Measurements from ENCODE around the gene SP5.

SP5 gene

DNA sequence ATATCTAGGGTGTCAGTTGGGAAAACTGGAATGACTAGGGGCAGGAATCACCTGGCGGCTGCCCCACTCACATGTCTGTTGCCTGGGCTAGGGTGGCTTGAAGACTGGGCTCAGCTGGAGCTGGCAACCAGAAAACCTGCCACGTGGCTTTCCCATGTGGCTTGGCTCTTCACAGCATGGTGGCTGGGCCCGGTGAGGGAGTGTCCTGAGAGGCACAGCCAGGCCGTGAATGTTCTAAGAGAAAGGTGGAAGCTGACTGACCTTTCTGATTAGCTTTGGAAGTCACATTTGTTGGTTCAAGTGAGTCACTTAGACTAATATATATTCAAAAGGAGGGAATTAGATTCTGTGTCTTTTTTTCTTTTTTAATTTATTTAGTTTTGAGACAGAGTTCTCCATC is 22.7 kb downstream of the SP5 start:
- in situ Hi-C loops (cut with HindIII; ENCODE audit: low sequenced_read_pairs): no loop called here
- no peak for TF ChIP-seq CTCF (IDR thresholded peaks at IDR 0.05; ENCODE audit: low read depth, low read length)

DNA sequence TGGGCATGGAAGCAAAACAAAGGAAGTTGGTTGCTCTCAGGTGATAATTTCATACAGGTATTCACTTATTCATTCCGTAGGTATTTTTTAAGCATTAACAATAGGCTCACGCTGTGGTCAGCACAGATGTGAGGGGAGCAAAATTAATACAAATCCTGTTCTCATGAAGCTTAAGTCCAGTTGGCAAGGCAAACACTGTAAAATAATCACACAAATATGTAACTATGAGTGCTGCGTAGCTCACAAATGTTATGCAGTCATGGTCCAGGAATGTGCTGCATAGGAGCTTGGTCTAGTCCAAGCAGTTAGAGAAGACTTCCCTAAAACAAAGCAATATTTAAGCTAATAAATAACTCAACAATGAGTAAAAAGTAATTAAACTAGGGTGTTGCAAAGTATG is 23.9 kb downstream of the SP5 start:
- peak; percentile 88 for DNase-seq (ENCODE audit: low read depth, low spot score)
- no peak for TF ChIP-seq CTCF (IDR thresholded peaks at IDR 0.05; ENCODE audit: low read depth, low read length)
- H3K4me3 ChIP-seq (ENCODE audit: low read depth, low read length): no peak overlapping the region
- in situ Hi-C loops (cut with HindIII; ENCODE audit: low sequenced_read_pairs): no loop called here

More for the DNA sequence above, 22.7 kb downstream of the SP5 start:
- H3K4me3 ChIP-seq (ENCODE audit: low read depth, low read length): no peak overlapping the region
- DNase-seq (ENCODE audit: low read depth, low spot score): peak; percentile 33

DNA sequence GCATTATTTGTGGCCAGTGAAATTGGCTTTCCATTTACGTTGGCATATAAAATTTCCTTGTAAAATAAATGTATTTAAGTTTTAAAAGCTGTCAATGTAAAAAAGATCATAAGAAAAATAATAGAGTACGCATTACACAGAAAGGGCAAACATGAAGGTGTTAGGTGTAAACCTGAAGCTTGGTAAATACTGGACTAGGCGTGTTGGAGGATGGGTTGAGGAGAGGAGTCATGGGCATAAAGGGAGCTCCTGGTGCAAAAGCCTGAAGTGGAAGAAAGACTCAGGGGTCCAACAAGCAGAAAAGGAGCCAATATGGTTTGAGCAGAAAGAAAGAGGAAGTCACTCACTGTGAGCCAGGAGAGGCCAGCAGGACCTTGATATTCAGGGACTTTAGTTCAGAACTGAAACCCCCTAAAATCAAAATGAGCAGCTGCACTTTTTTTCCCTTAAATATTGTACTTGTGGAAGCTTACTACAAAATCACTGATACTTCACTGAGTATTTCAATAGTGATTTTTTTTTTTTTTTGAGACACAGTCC is 24.4 kb downstream of the SP5 start:
- DNase-seq (ENCODE audit: low read depth, low spot score): no peak
- TF ChIP-seq CTCF (IDR thresholded peaks at IDR 0.05; ENCODE audit: low read depth, low read length): no peak
- in situ Hi-C loops (cut with HindIII; ENCODE audit: low sequenced_read_pairs): no loop called here
- H3K4me3 ChIP-seq (ENCODE audit: low read depth, low read length): no peak overlapping the region

DNA sequence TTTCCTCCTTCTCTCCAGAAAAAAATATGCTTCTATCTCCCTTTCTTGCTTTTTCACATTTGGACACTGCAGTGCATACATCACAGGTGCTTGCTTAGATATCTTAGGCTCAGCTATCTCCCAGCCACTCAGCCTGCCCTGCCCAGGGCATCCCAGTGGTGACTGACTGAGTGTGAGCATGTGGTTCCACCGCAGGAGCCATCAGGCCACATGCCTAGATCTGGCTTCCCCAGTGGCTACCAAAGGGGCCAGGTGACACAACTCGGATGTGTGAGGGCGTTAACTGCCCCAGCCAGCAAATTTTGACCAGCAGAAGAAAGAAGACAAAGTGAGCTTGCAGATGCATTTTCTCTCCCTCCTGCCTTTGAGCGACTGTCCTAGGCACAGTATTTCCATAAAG is 25.5 kb downstream of the SP5 start:
- no peak for DNase-seq (ENCODE audit: low read depth, low spot score)
- TF ChIP-seq CTCF (IDR thresholded peaks at IDR 0.05; ENCODE audit: low read depth, low read length): no peak
- no peak overlapping the region for H3K4me3 ChIP-seq (ENCODE audit: low read depth, low read length)
- in situ Hi-C loops (cut with HindIII; ENCODE audit: low sequenced_read_pairs): no loop called here

GRCh38 chr2:170742000-170742399 is 26.9 kb downstream of the SP5 start:
- no peak overlapping the region for H3K4me3 ChIP-seq (ENCODE audit: low read depth, low read length)
- DNase-seq (ENCODE audit: low read depth, low spot score): no peak
- in situ Hi-C loops (cut with HindIII; ENCODE audit: low sequenced_read_pairs): no loop called here
- TF ChIP-seq CTCF (IDR thresholded peaks at IDR 0.05; ENCODE audit: low read depth, low read length): no peak

DNA sequence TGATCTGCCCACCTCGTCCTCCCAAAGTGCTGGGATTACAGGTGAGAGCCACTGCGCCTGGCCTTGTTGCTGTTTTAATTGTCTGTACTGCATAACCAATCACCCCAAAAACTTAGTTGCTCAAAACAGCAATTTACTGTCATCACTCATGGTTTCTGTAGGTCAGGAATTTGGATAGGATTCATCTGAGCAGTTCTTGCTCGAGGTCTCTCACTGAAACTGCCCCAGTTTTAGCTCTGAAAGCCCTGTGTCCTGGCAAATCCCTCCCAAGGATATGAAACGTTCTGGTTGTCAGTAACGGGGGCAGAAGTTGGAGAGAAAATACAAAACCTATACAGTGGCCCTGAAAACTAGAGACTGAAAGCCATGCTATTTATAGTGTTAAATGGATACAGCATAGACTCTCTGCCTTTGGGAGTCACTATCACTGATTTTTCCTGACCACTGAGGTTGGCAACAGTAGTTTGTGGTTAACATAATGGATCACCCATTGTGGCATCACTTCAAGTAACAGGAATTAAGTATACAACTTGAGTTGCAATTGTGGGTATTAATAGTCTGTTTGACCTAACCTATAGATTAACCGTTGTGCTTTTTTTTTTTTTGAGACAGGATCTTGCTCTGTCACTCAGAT is 27.9 kb downstream of the SP5 start:
- H3K4me3 ChIP-seq (ENCODE audit: low read depth, low read length): no peak overlapping the region
- DNase-seq (ENCODE audit: low read depth, low spot score): no peak
- TF ChIP-seq CTCF (IDR thresholded peaks at IDR 0.05; ENCODE audit: low read depth, low read length): no peak
- in situ Hi-C loops (cut with HindIII; ENCODE audit: low sequenced_read_pairs): no loop called here
